Osteocyte (in vitro differentiated cells): Measurements from ENCODE around the gene OTOG. TPM values are rescaled to one million over a fixed set of nuclear protein-coding genes. Genes with fewer than 3 reads are reported as not detected.

Experiments used
- DNase-seq: peaks from one replicate; pipeline ENCODE4 v3.0.0; 2021; ENCODE audit warnings: mixed read lengths; ENCODE audit not compliant: unreplicated experiment; ENCODE audit errors: extremely low spot score
- H3K27ac Mint-ChIP-seq: one replicate; pipeline ENCODE4 v1.8.0; 2021; ENCODE audit warnings: mild to moderate bottlenecking, mixed read lengths; ENCODE audit not compliant: unreplicated experiment
- H3K27me3 Mint-ChIP-seq: one replicate; pipeline ENCODE4 v1.8.0; 2021; ENCODE audit warnings: mixed read lengths; ENCODE audit not compliant: unreplicated experiment
- H3K36me3 Mint-ChIP-seq: one replicate; pipeline ENCODE4 v1.8.0; 2021; ENCODE audit warnings: mixed read lengths; ENCODE audit not compliant: unreplicated experiment
- H3K4me1 Mint-ChIP-seq: one replicate; pipeline ENCODE4 v1.8.0; 2021; ENCODE audit warnings: mixed read lengths; ENCODE audit not compliant: unreplicated experiment
- H3K4me3 Mint-ChIP-seq: one replicate; pipeline ENCODE4 v1.8.0; 2021; ENCODE audit warnings: mild to moderate bottlenecking, moderate library complexity, mixed read lengths; ENCODE audit not compliant: unreplicated experiment
- H3K9me3 Mint-ChIP-seq: one replicate; pipeline ENCODE4 v1.8.0; 2021; ENCODE audit warnings: mixed read lengths; ENCODE audit not compliant: unreplicated experiment
- total RNA-seq: library from RNA; stranded (reverse); gene quantifications from 2 replicates; pipeline ENCODE4 v1.2.1, GENCODE V29; 2021
- TF ChIP-seq, protein P1 (sequence below): fragments of 200-600 bp; sonication (generic); IDR thresholded peaks from 2 replicates; pipeline ENCODE4 v1.5.0; 2021; ENCODE audit warnings: antibody characterized with exemption, mild to moderate bottlenecking, moderate library complexity

Gene OTOG
- total RNA-seq, 1 donor from 2014 or later, result not detected

GRCh38 chr11:17558916-17559315, 11.9 kb downstream of the OTOG start:
- H3K9me3 Mint-ChIP-seq, result no peaks in the 10 kb centered on the region

GRCh38 chr11:17559341-17560087, 12.5 kb downstream of the OTOG start:
- Mint-ChIP-seq H3K4me3 (no peak overlapping the region), H3K27ac (no peak overlapping the region), H3K36me3 (no peaks in the 10 kb centered on the region), H3K9me3 (no peaks in the 10 kb centered on the region), H3K27me3 (peaks cover 8% of the 10 kb centered on the region), H3K4me1 (no peaks in the 10 kb centered on the region)
- no peak for DNase-seq
- TF ChIP-seq, protein P1, sequence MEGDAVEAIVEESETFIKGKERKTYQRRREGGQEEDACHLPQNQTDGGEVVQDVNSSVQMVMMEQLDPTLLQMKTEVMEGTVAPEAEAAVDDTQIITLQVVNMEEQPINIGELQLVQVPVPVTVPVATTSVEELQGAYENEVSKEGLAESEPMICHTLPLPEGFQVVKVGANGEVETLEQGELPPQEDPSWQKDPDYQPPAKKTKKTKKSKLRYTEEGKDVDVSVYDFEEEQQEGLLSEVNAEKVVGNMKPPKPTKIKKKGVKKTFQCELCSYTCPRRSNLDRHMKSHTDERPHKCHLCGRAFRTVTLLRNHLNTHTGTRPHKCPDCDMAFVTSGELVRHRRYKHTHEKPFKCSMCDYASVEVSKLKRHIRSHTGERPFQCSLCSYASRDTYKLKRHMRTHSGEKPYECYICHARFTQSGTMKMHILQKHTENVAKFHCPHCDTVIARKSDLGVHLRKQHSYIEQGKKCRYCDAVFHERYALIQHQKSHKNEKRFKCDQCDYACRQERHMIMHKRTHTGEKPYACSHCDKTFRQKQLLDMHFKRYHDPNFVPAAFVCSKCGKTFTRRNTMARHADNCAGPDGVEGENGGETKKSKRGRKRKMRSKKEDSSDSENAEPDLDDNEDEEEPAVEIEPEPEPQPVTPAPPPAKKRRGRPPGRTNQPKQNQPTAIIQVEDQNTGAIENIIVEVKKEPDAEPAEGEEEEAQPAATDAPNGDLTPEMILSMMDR, result no peak

More at GRCh38 chr11:17558916-17559315, 11.9 kb downstream of the OTOG start:
- H3K27me3 Mint-ChIP-seq, result peaks cover 8% of the 10 kb centered on the region
- TF ChIP-seq, protein P1, result no peak
- H3K36me3 Mint-ChIP-seq, result no peaks in the 10 kb centered on the region
- no peak overlapping the region for H3K27ac Mint-ChIP-seq
- DNase-seq, result no peak
- H3K4me1 Mint-ChIP-seq, result no peaks in the 10 kb centered on the region
- H3K4me3 Mint-ChIP-seq, result no peak overlapping the region

- H3K4me3 Mint-ChIP-seq, result no peak overlapping the region
- DNase-seq, result no peak
- H3K4me1 Mint-ChIP-seq, result no peaks in the 10 kb centered on the region
- no peaks in the 10 kb centered on the region for H3K9me3 Mint-ChIP-seq
- H3K27ac Mint-ChIP-seq, result no peak overlapping the region
- H3K36me3 Mint-ChIP-seq, result no peaks in the 10 kb centered on the region
- TF ChIP-seq, protein P1, result no peak
- peaks cover 8% of the 10 kb centered on the region for H3K27me3 Mint-ChIP-seq
Measured at GRCh38 chr11:17560281-17561110, 13.4 kb downstream of the OTOG start.

- H3K4me3 Mint-ChIP-seq, result no peak overlapping the region
- H3K36me3 Mint-ChIP-seq, result no peaks in the 10 kb centered on the region
- no peaks in the 10 kb centered on the region for H3K9me3 Mint-ChIP-seq
- no peak for DNase-seq
- H3K4me1 Mint-ChIP-seq, result no peaks in the 10 kb centered on the region
- H3K27me3 Mint-ChIP-seq, result peaks cover 8% of the 10 kb centered on the region
- no peak overlapping the region for H3K27ac Mint-ChIP-seq
- TF ChIP-seq, protein P1, result no peak
Measured at GRCh38 chr11:17561111-17561415, 14.0 kb downstream of the OTOG start.

DNA sequence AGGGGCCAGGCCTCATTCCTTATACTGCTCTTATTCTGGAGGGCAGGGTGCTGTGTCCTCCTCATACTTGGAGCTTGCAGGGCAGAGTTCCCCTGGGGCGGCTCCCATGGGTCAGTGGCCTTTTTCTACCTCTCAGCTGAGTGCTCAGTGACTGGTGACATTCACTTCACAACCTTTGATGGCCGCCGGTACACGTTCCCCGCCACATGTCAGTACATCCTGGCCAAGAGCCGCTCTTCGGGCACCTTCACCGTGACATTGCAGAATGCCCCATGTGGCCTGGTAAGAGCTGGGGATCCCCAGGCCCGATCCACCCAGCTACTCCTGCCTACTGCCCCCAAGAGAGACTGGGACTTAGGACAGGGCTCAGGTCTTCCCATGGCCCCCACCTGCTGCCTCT, 14.5 kb downstream of the OTOG start:
- DNase-seq, result no peak
- Mint-ChIP-seq H3K4me1 (no peaks in the 10 kb centered on the region), H3K9me3 (no peaks in the 10 kb centered on the region), H3K36me3 (no peaks in the 10 kb centered on the region), H3K27ac (no peak overlapping the region), H3K4me3 (no peak overlapping the region), H3K27me3 (peaks cover 8% of the 10 kb centered on the region)
- TF ChIP-seq, protein P1, result no peak
